NCI-H1930 (cell line): ENCODE measurements around the gene CMTM6.
"Not testable (repeated sequence)": the region's sequence is repeated elsewhere in the genome, so short reads cannot be mapped to it uniquely, and the experiment has no call there.

Source experiments
- DNase-seq, 2 experiments: peaks; one replicate each; lab custom pipeline; 2025; lab: John Stamatoyannopoulos, UW

Gene CMTM6

GRCh38 chr3:32499585-32499984, 3.1 kb downstream of the CMTM6 start:
- no peak for DNase-seq

GRCh38 chr3:32498992-32499391, 3.7 kb downstream of the CMTM6 start:
- DNase-seq: no peak

DNA sequence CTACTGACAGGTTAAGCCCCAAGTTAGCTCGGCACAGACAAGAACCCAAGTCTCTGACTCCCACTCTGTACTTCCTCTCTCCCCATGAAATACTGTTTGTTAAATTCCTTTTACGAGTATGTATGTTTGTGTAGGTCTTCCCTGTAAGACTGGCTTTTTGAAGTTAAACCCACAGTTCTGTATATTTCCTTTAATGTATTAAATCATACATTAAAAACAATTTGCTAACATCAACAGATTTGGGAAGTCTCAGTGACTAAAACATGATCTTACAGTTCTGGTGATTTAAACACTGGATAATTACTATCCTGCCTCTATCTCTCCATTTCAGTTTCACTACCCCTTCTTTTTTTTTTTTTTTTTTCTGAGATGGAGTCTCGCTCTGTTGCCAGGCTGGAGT, 4.4 kb downstream of the CMTM6 start:
- DNase-seq: no peak

GRCh38 chr3:32495609-32496008, 7.0 kb downstream of the CMTM6 start:
- DNase-seq: no peak

DNA sequence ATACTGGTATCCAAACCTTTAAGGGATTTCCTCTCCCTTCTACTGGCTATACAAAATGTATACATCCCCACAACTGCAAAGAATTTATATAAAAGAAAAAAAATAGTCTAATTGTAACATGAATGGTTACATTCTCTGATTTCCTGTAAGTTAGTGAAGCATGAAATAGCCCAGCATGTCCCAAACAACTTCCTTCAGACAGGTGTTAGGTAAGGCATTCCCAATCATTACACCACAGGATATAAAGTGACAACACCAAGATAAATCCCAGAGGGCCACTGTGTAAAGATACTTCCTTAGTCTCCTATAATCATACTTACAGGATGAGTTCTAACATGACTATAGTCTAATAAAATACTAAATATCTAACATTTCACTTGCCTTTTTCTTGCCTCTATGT, 7.6 kb downstream of the CMTM6 start:
- DNase-seq: peak in 1 of 2 experiments; percentile 6

- DNase-seq: no peak
Observed at GRCh38 chr3:32493437-32494414, 8.9 kb downstream of the CMTM6 start.

DNA sequence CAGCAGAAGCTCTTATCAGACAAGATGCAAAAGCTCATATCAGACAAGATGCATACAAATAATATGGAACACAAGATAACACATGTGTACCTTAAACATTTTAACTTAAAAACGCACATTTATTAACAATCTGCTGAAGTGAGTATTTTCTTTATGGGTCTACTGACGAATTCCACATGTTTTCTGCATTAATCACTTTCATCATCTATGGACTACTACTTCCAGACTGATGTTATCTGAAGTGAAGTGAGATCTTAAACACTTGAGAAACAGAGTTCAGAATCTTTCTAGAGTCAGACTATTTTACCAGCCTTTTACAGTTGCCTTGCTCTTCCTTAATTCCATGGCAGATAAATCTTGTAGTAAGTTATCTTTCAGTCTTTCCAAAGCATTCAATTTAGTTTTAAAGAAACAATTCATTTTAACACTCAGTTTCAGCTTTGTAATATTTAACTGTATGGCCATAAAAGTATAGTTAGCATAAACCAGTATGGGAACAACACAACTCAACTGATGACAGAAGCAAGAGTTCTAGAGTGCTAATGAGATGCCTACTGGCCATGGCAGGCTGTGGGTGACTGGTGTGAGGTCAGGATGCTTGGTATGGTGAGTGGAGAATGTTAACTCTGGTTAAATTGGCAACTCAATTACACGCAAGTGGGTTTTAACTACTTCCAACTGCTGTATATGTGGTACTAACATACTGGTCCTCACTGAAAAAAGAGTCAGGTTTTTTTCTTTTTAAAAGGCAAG, 9.8 kb downstream of the CMTM6 start:
- no peak for DNase-seq

DNA sequence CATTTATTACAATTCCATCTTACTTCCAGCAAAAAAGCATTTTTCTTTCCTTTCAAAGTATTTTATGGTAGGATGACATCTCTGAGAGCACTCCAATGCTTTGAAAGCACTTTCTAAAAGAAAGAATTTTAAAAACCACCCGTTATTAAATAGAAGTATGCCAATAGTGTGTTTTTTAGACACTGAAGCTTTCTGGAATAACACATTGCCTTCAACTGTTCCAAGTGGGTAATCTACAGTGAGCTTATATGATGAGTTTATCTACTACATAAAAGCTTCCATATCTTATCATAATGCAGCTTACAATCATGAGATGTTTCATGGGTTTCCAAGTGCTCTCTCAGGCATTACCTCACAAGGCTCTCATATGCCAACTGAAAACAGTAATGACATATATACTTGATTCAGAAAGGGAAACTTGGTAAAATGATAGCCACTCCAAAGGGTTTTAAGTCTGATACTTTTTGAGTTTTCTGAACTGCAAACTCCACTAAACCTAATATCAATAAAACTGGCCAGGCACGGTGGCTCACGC, 14.1 kb downstream of the CMTM6 start:
- DNase-seq: no peak

- DNase-seq: no peak
Observed at GRCh38 chr3:32487781-32488473, 14.7 kb downstream of the CMTM6 start.

DNA sequence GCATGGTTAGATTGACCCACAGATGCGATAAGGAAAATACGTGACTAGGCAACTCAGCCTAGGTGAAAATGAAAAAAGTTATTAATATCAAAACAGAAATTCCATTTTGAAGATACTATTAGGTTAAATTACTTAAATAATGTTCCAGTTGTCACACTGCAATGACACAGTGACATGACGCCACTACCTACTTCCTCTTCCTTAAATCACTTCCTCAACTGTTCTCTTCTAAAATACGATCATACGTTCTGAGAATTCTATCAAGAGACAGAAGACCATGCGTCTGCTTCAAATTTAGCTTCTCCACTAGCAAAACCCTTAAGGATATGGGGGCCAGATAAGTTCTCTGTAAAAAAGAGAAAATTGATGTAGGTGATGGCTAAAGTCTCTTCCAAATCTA, 18.2 kb downstream of the CMTM6 start:
- DNase-seq: no peak

- no peak for DNase-seq
Observed at GRCh38 chr3:32483772-32484171, 18.9 kb downstream of the CMTM6 start.

- no peak for DNase-seq
Observed at GRCh38 chr3:32482693-32483092, 20.0 kb downstream of the CMTM6 start.

GRCh38 chr3:32481791-32482631, 20.6 kb downstream of the CMTM6 start:
- no peak for DNase-seq

- DNase-seq: no peak
Observed at GRCh38 chr3:32480604-32481003, 22.0 kb downstream of the CMTM6 start.

DNA sequence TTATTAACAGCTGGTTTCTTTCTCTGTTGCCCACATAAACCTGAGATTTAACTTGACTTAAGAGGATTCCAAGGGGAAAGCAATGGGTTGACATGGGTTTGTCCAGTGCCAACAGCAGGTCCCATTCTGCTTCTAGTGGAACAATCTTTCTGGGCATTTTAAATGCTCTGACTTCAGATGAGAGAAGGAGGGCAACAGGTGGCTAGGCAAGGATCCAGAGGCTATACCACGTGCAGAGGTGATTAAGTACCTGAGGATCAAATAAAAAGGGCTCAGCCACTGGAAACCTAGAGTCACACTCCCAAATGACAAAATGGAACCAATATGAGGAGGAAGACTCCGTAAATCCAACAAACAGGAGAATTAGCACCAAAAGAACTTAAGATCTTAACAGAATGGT, 28.5 kb downstream of the CMTM6 start:
- no peak for DNase-seq

- DNase-seq: not testable (repeated sequence)
Observed at GRCh38 chr3:32472151-32472550, 30.5 kb downstream of the CMTM6 start.

DNA sequence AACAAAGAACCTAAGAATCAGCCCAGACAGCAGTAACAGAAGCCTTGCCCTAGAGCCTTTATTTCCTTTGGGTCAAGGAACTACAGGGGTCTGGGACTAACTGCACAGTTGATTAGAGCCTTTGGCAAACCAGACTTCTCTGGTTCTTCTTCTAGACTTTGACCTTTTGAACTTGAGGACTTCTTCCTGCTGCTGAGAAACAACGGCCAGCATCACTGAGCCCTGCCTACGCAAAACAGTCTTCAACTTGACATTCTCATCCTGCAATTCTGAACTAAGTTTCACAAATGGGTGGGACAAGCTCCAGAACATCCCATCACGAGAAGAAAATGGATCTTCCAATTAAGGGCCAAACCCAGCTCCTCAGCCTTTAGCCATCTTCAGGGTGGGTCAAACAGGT, 31.4 kb downstream of the CMTM6 start:
- DNase-seq: no peak

GRCh38 chr3:32470362-32470761, 32.3 kb downstream of the CMTM6 start:
- DNase-seq: no peak

DNA sequence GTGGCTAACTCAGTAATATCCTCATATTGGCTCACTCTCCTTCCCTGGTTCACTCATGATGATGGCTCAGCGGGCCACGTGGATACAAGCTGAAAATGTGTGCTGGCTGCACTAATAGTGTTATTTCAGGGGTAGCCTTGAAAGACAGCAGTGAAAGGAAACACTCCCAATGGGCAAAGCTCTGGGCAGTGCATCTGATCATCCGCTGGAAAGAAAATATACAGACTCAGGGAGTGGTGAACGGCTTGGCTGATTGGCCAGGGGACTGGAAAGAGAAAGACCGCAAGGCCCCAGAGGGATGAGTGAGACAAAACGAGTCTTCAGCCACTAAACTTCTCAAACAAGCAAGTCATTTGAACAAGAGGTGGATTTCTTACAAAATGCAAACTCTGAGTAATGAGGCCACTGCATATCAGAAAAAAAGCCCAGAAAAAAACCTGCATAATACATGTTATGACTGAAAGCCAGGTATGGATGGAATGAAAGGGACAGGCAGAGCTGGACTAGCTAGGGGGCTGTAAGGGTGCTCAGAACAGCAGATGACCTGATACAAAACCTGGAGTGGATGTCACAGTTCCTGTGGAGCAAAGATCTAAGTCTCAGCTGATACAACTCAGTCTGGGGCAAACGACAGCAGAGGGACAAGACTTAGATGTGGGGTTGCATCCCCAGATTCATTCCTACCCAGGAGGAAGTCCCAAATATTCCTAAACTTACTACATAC, 33.3 kb downstream of the CMTM6 start:
- no peak for DNase-seq

- DNase-seq: peak; percentile 13 to 24
Observed at GRCh38 chr3:32467333-32468070, 35.1 kb downstream of the CMTM6 start.
